Stomach (tissue), 9 donors: Measurements from ENCODE around the gene TSPAN11. TPM values are rescaled to one million over a fixed set of nuclear protein-coding genes. Genes with fewer than 3 reads are reported as not detected.

Experiments used
- DNase-seq, 2 donors: peaks; one replicate each; pipeline versions ENCODE4 v3.0.0 to v3.0.0-alpha.2; 2013 to 2019
- H3K27ac ChIP-seq, 5 donors: fragments of 200-600 bp in 4 of 5; sonication (generic) in 4 of 5; one replicate each; pipeline ENCODE4 v1.5.1; 2013 to 2019; ENCODE audit warnings: mild to moderate bottlenecking in 1 of 5, moderate library complexity in 1 of 5
- H3K27me3 ChIP-seq, 3 donors: fragments of 200-600 bp; sonication (generic); one replicate each; pipeline ENCODE4 v1.5.1; 2017 to 2019; ENCODE audit warnings: mixed run types in 1 of 3
- H3K36me3 ChIP-seq, 4 donors: fragments of 200-600 bp; sonication (generic); 1 replicate in 3 of 4; 2 replicates in 1 of 4; pipeline ENCODE4 v1.5.1; 2016 to 2019
- H3K4me1 ChIP-seq, 4 donors: fragments of 200-600 bp; sonication (generic); one replicate each; pipeline ENCODE4 v1.5.1; 2016 to 2019
- H3K4me3 ChIP-seq, 4 donors: fragments of 200-600 bp; sonication (generic) in 3 of 4; one replicate each; pipeline ENCODE4 v1.5.1; 2016 to 2019; ENCODE audit warnings: mild to moderate bottlenecking in 1 of 4
- H3K9me3 ChIP-seq, 4 donors: fragments of 200-600 bp; sonication (generic); one replicate each; pipeline ENCODE4 v1.5.1; 2016 to 2019
- CTCF ChIP-seq, 7 experiments: fragments of 450-650 bp in 4 of 7; fragments of 200-600 bp in 3 of 7; sonication (generic) in 3 of 7; IDR thresholded peaks; one replicate each; pipeline ENCODE4 v1.5.1; 2016 to 2019; ENCODE audit warnings: antibody characterized with exemption in 7 of 7, control low read depth in 2 of 7, mild to moderate bottlenecking in 1 of 7
- EP300 ChIP-seq: sonication (generic); formaldehyde crosslinking; IDR thresholded peaks from one replicate; pipeline ENCODE4 v1.6.1; 2017; ENCODE audit warnings: antibody characterized with exemption
- POLR2A ChIP-seq, 4 donors: fragments of 450-650 bp; IDR thresholded peaks; one replicate each; pipeline ENCODE4 v1.6.1; 2016; ENCODE audit warnings: antibody characterized with exemption in 4 of 4, control low read depth in 2 of 4, mild to moderate bottlenecking in 1 of 4, moderate library complexity in 1 of 4
- POLR2AphosphoS5 ChIP-seq, 3 donors: sonication (generic); formaldehyde crosslinking; IDR thresholded peaks; one replicate each; pipeline ENCODE4 v1.6.1; 2016; ENCODE audit warnings: antibody characterized with exemption in 3 of 3
- WGBS, 5 donors: extraction: QIAGEN DNeasy Blood & Tissue Kit in 3 of 5; methylation state at CpG; one replicate each; pipeline versions ENCODE4 v1.1.5 to v1.1.7; 2013 to 2018; 5-methylcytosine and 5-hydroxymethylcytosine counted together
- intact Hi-C: fragments of 100-400 bp; cut with DNase I; formaldehyde crosslinking; loops from one replicate; pipeline ENCODE4 v1.15.1; 2023; ENCODE audit warnings: low total_unique reads
- polyA plus RNA-seq, 3 donors: library from polyadenylated mRNA; stranded (reverse); fragments of 200-250 nt; gene quantifications; one replicate each; pipeline ENCODE4 v1.2.3, GENCODE V29; 2013
- total RNA-seq, 5 donors: library from RNA; depleted of rRNA; stranded (reverse); fragments of >200 nt; gene quantifications; one replicate each; pipeline versions ENCODE4 v1.1.0 to v1.2.3, GENCODE V29; 2014 to 2016
- donor health status: healthy with polysubstance abuse.
- donor health status: Bipolar disorder and iron deficiency.
- donor health status: healthy.

TSPAN11 gene
- total and polyA plus RNA-seq, 8 donors, result under 0.01 to 5.5 (median 1.3) TPM

GRCh38 chr12:30942936-30943335, 16.4 kb downstream of the TSPAN11 start:
- WGBS, 5 donors, result 75 to 84% (median 81%) methylated on average over 5 to 7 of the region's 7 CpGs
- TF ChIP-seq CTCF (IDR thresholded peaks at IDR 0.05) (no peak), POLR2A (IDR thresholded peaks at IDR 0.05) (no peak), EP300 (no peak), POLR2AphosphoS5 (IDR thresholded peaks at IDR 0.05) (no peak)
- DNase-seq, result no peak
- H3K4me1 ChIP-seq, result no peaks in the 10 kb centered on the region
- no peaks in the 10 kb centered on the region for H3K27me3 ChIP-seq
- no peak overlapping the region for H3K27ac ChIP-seq
- no peaks in the 10 kb centered on the region for H3K9me3 ChIP-seq
- no peak overlapping the region for H3K4me3 ChIP-seq
- H3K36me3 ChIP-seq, result no peaks in the 10 kb centered on the region
- intact Hi-C loops, result no loop called here

GRCh38 chr12:30945443-30946164, 19.1 kb downstream of the TSPAN11 start:
- no peak overlapping the region for H3K4me3 ChIP-seq
- peak overlapping the region in 1 of 5 donors; percentile 29 for H3K27ac ChIP-seq
- TF ChIP-seq EP300 (no peak), POLR2AphosphoS5 (IDR thresholded peaks at IDR 0.05) (no peak), POLR2A (IDR thresholded peaks at IDR 0.05) (no peak), CTCF (IDR thresholded peaks at IDR 0.05) (no peak)
- WGBS, 5 donors, result 87 to 94% (median 93%) methylated on average over 11 of the region's 11 CpGs
- no peaks in the 10 kb centered on the region for H3K4me1 ChIP-seq
- H3K36me3 ChIP-seq, result no peaks in the 10 kb centered on the region
- intact Hi-C loops, result no loop called here
- no peaks in the 10 kb centered on the region for H3K9me3 ChIP-seq
- peak in 1 of 2 donors; percentile 42 for DNase-seq
- H3K27me3 ChIP-seq, result no peaks in the 10 kb centered on the region

GRCh38 chr12:30952015-30952414, 25.5 kb downstream of the TSPAN11 start:
- no peak for DNase-seq
- no peaks in the 10 kb centered on the region for H3K36me3 ChIP-seq
- intact Hi-C loops, result no loop called here
- no peaks in the 10 kb centered on the region for H3K9me3 ChIP-seq
- TF ChIP-seq POLR2A (IDR thresholded peaks at IDR 0.05) (no peak), EP300 (no peak), POLR2AphosphoS5 (IDR thresholded peaks at IDR 0.05) (no peak), CTCF (IDR thresholded peaks at IDR 0.05) (no peak)
- no peaks in the 10 kb centered on the region for H3K27me3 ChIP-seq
- no peak overlapping the region for H3K27ac ChIP-seq
- H3K4me3 ChIP-seq, result no peak overlapping the region
- H3K4me1 ChIP-seq, result no peaks in the 10 kb centered on the region
- 67 to 83% (median 77%) methylated on average over 6 of the region's 6 CpGs for WGBS, 5 donors

GRCh38 chr12:30953257-30953656, 26.7 kb downstream of the TSPAN11 start:
- TF ChIP-seq CTCF (IDR thresholded peaks at IDR 0.05), result no peak
- TF ChIP-seq POLR2A (IDR thresholded peaks at IDR 0.05), result no peak
- TF ChIP-seq EP300, result no peak
- TF ChIP-seq POLR2AphosphoS5 (IDR thresholded peaks at IDR 0.05), result no peak
- no peak overlapping the region for H3K27ac ChIP-seq
- no peaks in the 10 kb centered on the region for H3K4me1 ChIP-seq
- H3K36me3 ChIP-seq, result no peaks in the 10 kb centered on the region
- no peaks in the 10 kb centered on the region for H3K9me3 ChIP-seq
- H3K4me3 ChIP-seq, result no peak overlapping the region
- WGBS, 5 donors, result 66 to 80% (median 78%) methylated on average over 2 of the region's 2 CpGs
- H3K27me3 ChIP-seq, result no peaks in the 10 kb centered on the region
- intact Hi-C loops, result no loop called here
- DNase-seq, result no peak
